GM12878 (cell line): Measurements from ENCODE around the gene IFT81. TPM values are rescaled to one million over a fixed set of nuclear protein-coding genes. Genes with fewer than 3 reads are reported as not detected.

Experiments
- E2F4 ChIP-seq: IDR thresholded peaks from 2 replicates; pipeline ENCODE4 v1.6.1; 2012; ENCODE audit warnings: low read depth, low read length, improper control_type of control experiment
- IRF3 ChIP-seq: fragments of 450-650 bp; IDR thresholded peaks from 2 replicates; pipeline ENCODE4 v1.6.1; 2014; ENCODE audit warnings: mild to moderate bottlenecking
- MLLT1 ChIP-seq: fragments of 450-650 bp; IDR thresholded peaks from 2 replicates; pipeline ENCODE4 v1.6.1; 2016; ENCODE audit warnings: mild to moderate bottlenecking
- SKIL ChIP-seq: fragments of 450-650 bp; IDR thresholded peaks from 2 replicates; pipeline ENCODE4 v1.6.1; 2017; ENCODE audit warnings: mild to moderate bottlenecking, low read depth, inconsistent platforms; ENCODE audit not compliant: poor library complexity, severe bottlenecking
- SRF ChIP-seq, 2 experiments: IDR thresholded peaks; 2 replicates each; pipeline ENCODE4 v1.6.1; 2011; ENCODE audit warnings: low read depth in 2 of 2, low read length in 2 of 2, mild to moderate bottlenecking in 1 of 2, moderate library complexity in 1 of 2
- STAT1 ChIP-seq: fragments of 450-650 bp; conservative IDR thresholded peaks from 2 replicates; pipeline ENCODE4 v1.6.1; 2014; ENCODE audit warnings: antibody characterized with exemption, mild to moderate bottlenecking
- polyA plus RNA-seq, 11 experiments: library from polyadenylated mRNA; depleted of rRNA in 4 of 11; unstranded in 6 of 11; stranded (reverse) in 5 of 11; fragments of >200 nt; fragmentation: Nextera tagmentation in 4 of 11; fragmentation: Illumina TruSeq in 1 of 11; extraction: Ambion mirVana in 4 of 11; extraction: Trizol in 1 of 11; gene quantifications; 1 replicate in 1 of 11; 2 replicates in 10 of 11; pipeline versions ENCODE4 v1.2.1 to v1.2.3, GENCODE V29; 2011 to 2016; ENCODE audit warnings: inconsistent platforms in 2 of 11, missing spikeins in 2 of 11, low read depth in 1 of 11
- total RNA-seq, 4 experiments: library from RNA; depleted of rRNA in 3 of 4; stranded (reverse); fragments of >200 nt in 3 of 4; fragmentation: Illumina TruSeq in 1 of 4; extraction: Trizol in 1 of 4; gene quantifications; 2 replicates each; pipeline versions ENCODE4 v1.2.1 to v1.2.3, GENCODE V29; 2013 to 2021

The IFT81 gene
- total and polyA plus RNA-seq, 10 of the 15 experiments (the other 5 are each of a cell fraction or from before 2014, with no cell fraction given): 4.1 to 9.9 (median 5.6) TPM

GRCh38 chr12:110197003-110197402 lies 72.8 kb downstream of the IFT81 start (continued):
- TF ChIP-seq E2F4 (no peak), STAT1 (no peak), MLLT1 (no peak), SKIL (no peak), SRF (IDR thresholded peaks at IDR 0.05; ENCODE audit: low read depth in 2 of 2, low read length in 2 of 2) (no peak), IRF3 (no peak)
